Measurements from ENCODE around the gene KRT38. TPM values are rescaled to one million over a fixed set of nuclear protein-coding genes. Genes with fewer than 3 reads are reported as not detected.

KRT38 gene
- total RNA-seq, 1 donor, result under 0.01 TPM

- no peak for DNase-seq (ENCODE audit: insufficient read length, low spot score, missing footprints)
These were observed 39.8 kb upstream of the KRT38 start for GRCh38 chr17:41480581-41480980.

GRCh38 chr17:41480136-41480535, 39.4 kb upstream of the KRT38 start:
- H3K27me3 ChIP-seq (ENCODE audit: insufficient read depth, low read length), result no peaks in the 10 kb centered on the region
- H3K4me1 ChIP-seq (ENCODE audit: insufficient read depth, low read length), result no peaks in the 10 kb centered on the region
- no peaks in the 10 kb centered on the region for H3K36me3 ChIP-seq (ENCODE audit: insufficient read depth, low read length)
- H3K9me3 ChIP-seq (ENCODE audit: low read depth, low read length), result no peaks in the 10 kb centered on the region
- no peaks in the 10 kb centered on the region for H4K20me1 ChIP-seq (ENCODE audit: insufficient read depth, low read length)
- H3K4me2 ChIP-seq (ENCODE audit: insufficient read depth, low read length), result no peak overlapping the region
- no peak overlapping the region for H3K4me3 ChIP-seq (ENCODE audit: insufficient read depth, low read length)
- no peak for DNase-seq (ENCODE audit: insufficient read length, low spot score, missing footprints)
- H3K27ac ChIP-seq (ENCODE audit: low read depth, low read length), result no peak overlapping the region
- no peaks in the 10 kb centered on the region for H3K79me2 ChIP-seq (ENCODE audit: insufficient read depth, low read length)
- TF ChIP-seq CTCF (IDR thresholded peaks at IDR 0.05; ENCODE audit: extremely low read depth, low read depth, low read length), result no peak
- no peak overlapping the region for H2AFZ ChIP-seq (ENCODE audit: low read length)

More at GRCh38 chr17:41480581-41480980, 39.8 kb upstream of the KRT38 start:
- Histone ChIP-seq H3K27me3 (ENCODE audit: insufficient read depth, low read length) (no peaks in the 10 kb centered on the region), H4K20me1 (ENCODE audit: insufficient read depth, low read length) (no peaks in the 10 kb centered on the region), H3K36me3 (ENCODE audit: insufficient read depth, low read length) (no peaks in the 10 kb centered on the region), H3K4me3 (ENCODE audit: insufficient read depth, low read length) (no peak overlapping the region), H3K79me2 (ENCODE audit: insufficient read depth, low read length) (no peaks in the 10 kb centered on the region), H2AFZ (ENCODE audit: low read length) (no peak overlapping the region), H3K27ac (ENCODE audit: low read depth, low read length) (no peak overlapping the region), H3K9me3 (ENCODE audit: low read depth, low read length) (no peaks in the 10 kb centered on the region), H3K4me1 (ENCODE audit: insufficient read depth, low read length) (no peaks in the 10 kb centered on the region), H3K4me2 (ENCODE audit: insufficient read depth, low read length) (no peak overlapping the region)
- TF ChIP-seq CTCF (IDR thresholded peaks at IDR 0.05; ENCODE audit: extremely low read depth, low read depth, low read length), result no peak

GRCh38 chr17:41478237-41478636, 37.5 kb upstream of the KRT38 start:
- Histone ChIP-seq H2AFZ (ENCODE audit: low read length) (no peak overlapping the region), H4K20me1 (ENCODE audit: insufficient read depth, low read length) (no peaks in the 10 kb centered on the region), H3K27me3 (ENCODE audit: insufficient read depth, low read length) (no peaks in the 10 kb centered on the region), H3K27ac (ENCODE audit: low read depth, low read length) (no peak overlapping the region), H3K4me2 (ENCODE audit: insufficient read depth, low read length) (no peak overlapping the region), H3K4me3 (ENCODE audit: insufficient read depth, low read length) (no peak overlapping the region), H3K9me3 (ENCODE audit: low read depth, low read length) (no peaks in the 10 kb centered on the region), H3K36me3 (ENCODE audit: insufficient read depth, low read length) (no peaks in the 10 kb centered on the region), H3K79me2 (ENCODE audit: insufficient read depth, low read length) (no peaks in the 10 kb centered on the region), H3K4me1 (ENCODE audit: insufficient read depth, low read length) (no peaks in the 10 kb centered on the region)
- TF ChIP-seq CTCF (IDR thresholded peaks at IDR 0.05; ENCODE audit: extremely low read depth, low read depth, low read length), result no peak
- DNase-seq (ENCODE audit: insufficient read length, low spot score, missing footprints), result no peak

GRCh38 chr17:41476866-41477815, 36.4 kb upstream of the KRT38 start:
- no peak overlapping the region for H2AFZ ChIP-seq (ENCODE audit: low read length)
- no peak overlapping the region for H3K4me2 ChIP-seq (ENCODE audit: insufficient read depth, low read length)
- no peaks in the 10 kb centered on the region for H3K9me3 ChIP-seq (ENCODE audit: low read depth, low read length)
- no peaks in the 10 kb centered on the region for H3K79me2 ChIP-seq (ENCODE audit: insufficient read depth, low read length)
- no peak overlapping the region for H3K4me3 ChIP-seq (ENCODE audit: insufficient read depth, low read length)
- H3K36me3 ChIP-seq (ENCODE audit: insufficient read depth, low read length), result no peaks in the 10 kb centered on the region
- DNase-seq (ENCODE audit: insufficient read length, low spot score, missing footprints), result no peak
- no peaks in the 10 kb centered on the region for H3K4me1 ChIP-seq (ENCODE audit: insufficient read depth, low read length)
- H3K27me3 ChIP-seq (ENCODE audit: insufficient read depth, low read length), result no peaks in the 10 kb centered on the region
- no peaks in the 10 kb centered on the region for H4K20me1 ChIP-seq (ENCODE audit: insufficient read depth, low read length)
- no peak for TF ChIP-seq CTCF (IDR thresholded peaks at IDR 0.05; ENCODE audit: extremely low read depth, low read depth, low read length)
- H3K27ac ChIP-seq (ENCODE audit: low read depth, low read length), result no peak overlapping the region
